Measurements from ENCODE around the gene ELF3.

Gene ELF3

GRCh38 chr1:201989354-201990128 is 20.8 kb upstream of the ELF3 start:
- no peak for FAIRE-seq
- DNase-seq (ENCODE audit: insufficient read length, low spot score): no peak
- no peak for TF ChIP-seq POLR2A (IDR thresholded peaks at IDR 0.05; ENCODE audit: low read depth, low read length)

GRCh38 chr1:201990427-201990826 is 20.0 kb upstream of the ELF3 start:
- FAIRE-seq (no peak), DNase-seq (ENCODE audit: insufficient read length, low spot score) (no peak)
- no peak for TF ChIP-seq POLR2A (IDR thresholded peaks at IDR 0.05; ENCODE audit: low read depth, low read length)

DNA sequence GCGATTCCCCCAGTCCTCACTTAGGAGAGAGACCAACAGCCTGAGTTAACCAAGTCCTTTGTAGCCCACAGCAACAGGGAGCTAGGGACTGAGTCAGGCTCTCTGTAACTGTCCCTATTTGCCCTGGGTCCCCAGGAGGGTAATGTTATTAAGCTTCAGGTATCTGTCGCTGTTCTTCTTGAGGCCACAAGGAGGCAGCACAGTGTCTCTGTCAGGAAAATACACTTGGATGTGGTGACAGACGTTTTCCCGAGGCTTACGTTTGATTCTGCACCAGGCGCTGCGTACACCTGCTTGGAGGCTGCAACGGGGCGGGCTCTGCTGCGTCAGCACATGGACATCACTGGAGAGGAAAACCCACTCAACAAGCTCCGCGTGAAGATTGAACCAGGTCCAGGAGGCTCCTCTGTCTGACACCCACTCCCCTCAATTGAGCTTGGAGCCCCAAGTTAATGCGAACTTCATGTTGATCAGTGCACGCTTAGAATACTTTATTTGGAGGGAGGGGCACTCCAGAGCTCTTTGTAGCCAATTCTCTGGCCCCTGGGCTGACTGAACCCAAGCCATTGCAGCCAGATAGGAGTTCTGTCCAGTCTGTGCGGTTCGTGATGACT is 10.7 kb upstream of the ELF3 start:
- FAIRE-seq: no peak
- TF ChIP-seq POLR2A (IDR thresholded peaks at IDR 0.05; ENCODE audit: low read depth, low read length): no peak
- DNase-seq (ENCODE audit: insufficient read length, low spot score): peak; percentile 65

DNA sequence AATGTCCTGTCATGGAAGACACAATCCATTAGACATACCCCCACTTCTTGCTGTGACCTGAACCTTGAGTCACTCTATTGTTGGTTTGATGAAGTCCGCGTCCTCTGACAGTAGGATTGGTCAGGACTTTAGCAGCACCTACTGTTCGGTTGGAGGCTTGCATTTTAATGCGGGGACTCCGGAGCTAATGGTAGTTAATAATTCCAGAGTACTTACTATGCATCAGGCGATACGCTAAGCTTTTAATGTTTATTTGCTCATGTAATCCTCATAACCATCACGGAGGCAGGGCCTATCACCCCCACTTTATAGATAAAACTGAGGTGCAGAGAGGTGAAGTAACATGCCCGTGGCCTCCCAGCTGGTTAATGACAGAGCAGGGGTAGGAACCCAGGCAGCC is 7.9 kb upstream of the ELF3 start:
- TF ChIP-seq POLR2A (IDR thresholded peaks at IDR 0.05; ENCODE audit: low read depth, low read length): no peak
- DNase-seq (ENCODE audit: insufficient read length, low spot score): no peak
- FAIRE-seq: no peak

- no peak for TF ChIP-seq POLR2A (IDR thresholded peaks at IDR 0.05; ENCODE audit: low read depth, low read length)
- no peak for DNase-seq (ENCODE audit: insufficient read length, low spot score)
- no peak for FAIRE-seq
Observed at GRCh38 chr1:202004711-202005110, 5.7 kb upstream of the ELF3 start.

DNA sequence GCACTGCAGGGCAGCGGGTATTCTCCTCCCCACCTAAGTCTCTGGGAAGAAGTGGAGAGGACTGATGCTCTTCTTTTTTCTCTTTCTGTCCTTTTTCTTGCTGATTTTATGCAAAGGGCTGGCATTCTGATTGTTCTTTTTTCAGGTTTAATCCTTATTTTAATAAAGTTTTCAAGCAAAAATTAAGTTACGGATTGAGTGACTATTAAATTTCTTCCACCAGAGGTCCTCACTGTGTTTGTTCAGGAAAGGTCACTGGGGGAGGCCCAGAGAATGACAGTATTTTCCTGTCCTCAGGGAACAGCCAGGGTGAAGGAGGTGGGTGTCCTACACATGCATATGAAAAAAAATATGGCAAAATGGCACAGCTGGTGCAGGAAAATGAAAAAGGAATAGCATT is 4.4 kb upstream of the ELF3 start:
- DNase-seq (ENCODE audit: insufficient read length, low spot score) (no peak), FAIRE-seq (no peak)
- TF ChIP-seq POLR2A (IDR thresholded peaks at IDR 0.05; ENCODE audit: low read depth, low read length): no peak

- DNase-seq (ENCODE audit: insufficient read length, low spot score) (no peak), FAIRE-seq (no peak)
- TF ChIP-seq POLR2A (IDR thresholded peaks at IDR 0.05; ENCODE audit: low read depth, low read length): no peak
Observed at GRCh38 chr1:202007304-202007703, 3.1 kb upstream of the ELF3 start.

- FAIRE-seq: no peak
- no peak for TF ChIP-seq POLR2A (IDR thresholded peaks at IDR 0.05; ENCODE audit: low read depth, low read length)
- peak; percentile 58 for DNase-seq (ENCODE audit: insufficient read length, low spot score)
Observed at GRCh38 chr1:202007805-202008489, 2.4 kb upstream of the ELF3 start.

DNA sequence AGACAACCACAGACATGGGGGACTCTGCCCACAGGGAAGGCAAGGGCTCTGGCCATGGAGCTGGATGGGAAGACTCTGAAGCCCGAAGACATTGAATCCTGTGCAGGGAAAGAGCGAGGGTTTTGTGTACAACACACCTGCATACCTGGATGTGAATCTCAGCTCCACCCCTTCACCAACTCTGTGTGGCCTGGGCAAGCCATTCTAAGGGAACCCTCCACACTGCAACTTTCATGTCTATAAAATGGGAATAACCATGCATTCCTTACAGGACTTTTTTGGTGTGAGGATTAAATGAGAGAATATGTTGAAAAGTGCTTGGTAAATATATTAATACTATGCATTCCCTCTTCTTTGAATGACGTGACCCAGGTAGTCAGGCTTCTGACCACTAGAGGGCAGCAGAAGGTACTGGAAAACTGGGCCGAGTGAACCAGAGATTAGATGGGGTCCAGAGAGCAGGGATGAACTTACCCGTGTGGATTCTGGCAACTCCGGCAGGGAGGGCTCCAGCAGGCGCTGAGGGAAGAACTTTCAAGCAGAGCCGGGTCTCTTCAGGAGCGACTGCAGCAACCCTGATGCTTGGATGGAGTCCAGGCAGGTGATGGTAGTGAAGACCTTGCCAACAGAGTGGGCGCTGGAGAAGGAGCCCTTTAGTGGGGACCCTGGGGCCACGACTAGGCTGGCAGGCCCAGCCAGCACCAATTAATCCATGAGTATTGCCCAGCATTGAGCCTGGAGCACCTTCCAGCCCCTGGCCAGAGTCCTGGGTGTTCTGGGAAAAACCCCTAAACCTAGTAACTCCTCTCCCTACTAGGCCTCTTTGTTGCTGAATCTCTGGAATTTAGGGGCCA is 834 bp upstream of the ELF3 start:
- FAIRE-seq (no peak), DNase-seq (ENCODE audit: insufficient read length, low spot score) (peak; percentile 67)
- no peak for TF ChIP-seq POLR2A (IDR thresholded peaks at IDR 0.05; ENCODE audit: low read depth, low read length)

DNA sequence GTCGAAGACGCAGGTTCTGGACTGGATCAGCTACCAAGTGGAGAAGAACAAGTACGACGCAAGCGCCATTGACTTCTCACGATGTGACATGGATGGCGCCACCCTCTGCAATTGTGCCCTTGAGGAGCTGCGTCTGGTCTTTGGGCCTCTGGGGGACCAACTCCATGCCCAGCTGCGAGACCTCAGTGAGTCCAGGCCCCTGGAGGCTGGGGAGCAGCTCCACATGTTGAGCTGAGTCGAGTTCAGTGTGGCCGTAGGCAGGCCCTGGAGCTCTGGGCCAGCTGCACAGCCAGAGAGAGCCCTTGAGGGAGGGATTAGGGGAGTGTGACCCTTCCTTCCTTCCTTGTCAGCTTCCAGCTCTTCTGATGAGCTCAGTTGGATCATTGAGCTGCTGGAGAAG is 1.6 kb downstream of the ELF3 start:
- FAIRE-seq (no peak), DNase-seq (ENCODE audit: insufficient read length, low spot score) (no peak)

GRCh38 chr1:202012544-202013478 is 2.4 kb downstream of the ELF3 start:
- DNase-seq (ENCODE audit: insufficient read length, low spot score): no peak
- TF ChIP-seq POLR2A (IDR thresholded peaks at IDR 0.05; ENCODE audit: low read depth, low read length): no peak
- no peak for FAIRE-seq

More for the DNA sequence above, 1.6 kb downstream of the ELF3 start:
- TF ChIP-seq POLR2A (IDR thresholded peaks at IDR 0.05; ENCODE audit: low read depth, low read length): no peak

DNA sequence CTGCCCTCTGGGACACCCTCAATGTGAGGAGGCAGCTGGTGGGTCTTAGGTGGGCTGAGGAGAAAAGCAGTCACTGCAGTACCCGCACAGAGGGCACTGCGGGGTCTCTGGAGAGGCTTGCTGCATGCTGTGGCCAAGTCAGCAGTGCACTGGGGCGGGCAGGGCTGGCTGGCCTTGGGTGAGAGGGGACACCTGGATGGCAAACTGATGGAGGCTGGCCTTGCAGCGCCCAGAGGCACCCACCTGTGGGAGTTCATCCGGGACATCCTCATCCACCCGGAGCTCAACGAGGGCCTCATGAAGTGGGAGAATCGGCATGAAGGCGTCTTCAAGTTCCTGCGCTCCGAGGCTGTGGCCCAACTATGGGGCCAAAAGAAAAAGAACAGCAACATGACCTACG is 3.2 kb downstream of the ELF3 start:
- DNase-seq (ENCODE audit: insufficient read length, low spot score): no peak
- no peak for TF ChIP-seq POLR2A (IDR thresholded peaks at IDR 0.05; ENCODE audit: low read depth, low read length)
- no peak for FAIRE-seq

DNA sequence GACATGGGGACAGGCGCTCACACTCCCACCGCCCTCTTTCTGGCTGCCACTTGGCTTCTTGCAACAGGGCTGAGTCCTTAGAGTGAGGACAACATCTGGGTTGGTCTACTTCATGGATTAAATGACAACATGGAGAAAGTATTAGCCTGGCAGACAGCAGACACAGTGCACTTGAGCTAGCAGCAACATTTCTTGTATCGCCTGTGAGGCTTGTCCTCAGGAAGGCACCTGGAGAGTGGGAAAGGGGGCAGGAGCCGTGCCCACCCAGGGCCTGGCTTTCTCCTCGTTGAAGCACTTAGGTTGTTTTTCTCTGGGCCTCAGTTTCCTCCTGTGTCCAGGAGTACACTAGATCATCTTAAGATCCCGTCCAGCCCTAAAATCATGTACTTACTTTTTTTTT is 3.7 kb downstream of the ELF3 start:
- FAIRE-seq: no peak
- TF ChIP-seq POLR2A (IDR thresholded peaks at IDR 0.05; ENCODE audit: low read depth, low read length): no peak
- no peak for DNase-seq (ENCODE audit: insufficient read length, low spot score)
